KOPT-K1 (cell line): Measurements from ENCODE around the gene VWA8.

Experiments used
- H3K27ac ChIP-seq: fragments of 200-600 bp; sonication (generic); 2 replicates; pipeline ENCODE4 v1.5.1; 2016; ENCODE audit warnings: antibody characterized with exemption, mild to moderate bottlenecking, low read depth, low read length; ENCODE audit not compliant: poor library complexity, severe bottlenecking
- H3K36me3 ChIP-seq: fragments of 200-600 bp; sonication (generic); 2 replicates; pipeline ENCODE4 v1.5.1; 2017; ENCODE audit warnings: antibody characterized with exemption, mild to moderate bottlenecking, low read length, moderate library complexity; ENCODE audit not compliant: insufficient read depth
- H3K9me3 ChIP-seq: fragments of 200-600 bp; sonication (generic); 2 replicates; pipeline ENCODE4 v1.5.1; 2017; ENCODE audit warnings: antibody characterized with exemption, low read length, mild to moderate bottlenecking; ENCODE audit not compliant: insufficient read depth, poor library complexity, severe bottlenecking

VWA8 gene

GRCh38 chr13:41608839-41609177 is 352.1 kb downstream of the VWA8 start:
- H3K27ac ChIP-seq: no peak overlapping the region

GRCh38 chr13:41608111-41608838 is 352.6 kb downstream of the VWA8 start:
- Histone ChIP-seq H3K9me3 (no peaks in the 10 kb centered on the region), H3K27ac (no peak overlapping the region), H3K36me3 (peaks cover 47% of the 10 kb centered on the region)

More at GRCh38 chr13:41608839-41609177, 352.1 kb downstream of the VWA8 start:
- H3K9me3 ChIP-seq: no peaks in the 10 kb centered on the region
- peaks cover 49% of the 10 kb centered on the region for H3K36me3 ChIP-seq

- H3K36me3 ChIP-seq: peaks cover 49% of the 10 kb centered on the region
- no peaks in the 10 kb centered on the region for H3K9me3 ChIP-seq
- no peak overlapping the region for H3K27ac ChIP-seq
Measured at GRCh38 chr13:41606646-41607045, 354.3 kb downstream of the VWA8 start.

- H3K27ac ChIP-seq: no peak overlapping the region
Measured at GRCh38 chr13:41605319-41606285, 355.3 kb downstream of the VWA8 start.

GRCh38 chr13:41603917-41604316 is 357.0 kb downstream of the VWA8 start:
- Histone ChIP-seq H3K36me3 (peaks cover 29% of the 10 kb centered on the region), H3K27ac (no peak overlapping the region), H3K9me3 (no peaks in the 10 kb centered on the region)

More at GRCh38 chr13:41605319-41606285, 355.3 kb downstream of the VWA8 start:
- H3K9me3 ChIP-seq: no peaks in the 10 kb centered on the region
- peaks cover 40% of the 10 kb centered on the region for H3K36me3 ChIP-seq

GRCh38 chr13:41601718-41602445 is 359.0 kb downstream of the VWA8 start:
- Histone ChIP-seq H3K27ac (no peak overlapping the region), H3K36me3 (peaks cover 13% of the 10 kb centered on the region)

GRCh38 chr13:41599619-41600018 is 361.3 kb downstream of the VWA8 start:
- Histone ChIP-seq H3K9me3 (no peaks in the 10 kb centered on the region), H3K27ac (no peak overlapping the region), H3K36me3 (peaks cover 7% of the 10 kb centered on the region; the same call in 1 of the 2 replicates)

More at GRCh38 chr13:41601718-41602445, 359.0 kb downstream of the VWA8 start:
- H3K9me3 ChIP-seq: no peaks in the 10 kb centered on the region

- Histone ChIP-seq H3K27ac (no peak overlapping the region), H3K36me3 (0 out of 2 replicates have a peak, but pooled peaks cover 4% of the 10 kb centered on the region), H3K9me3 (no peaks in the 10 kb centered on the region)
Measured at GRCh38 chr13:41597348-41598041, 363.4 kb downstream of the VWA8 start.

- H3K27ac ChIP-seq: no peak overlapping the region
- H3K9me3 ChIP-seq: no peaks in the 10 kb centered on the region
- no peaks in the 10 kb centered on the region for H3K36me3 ChIP-seq
Measured at GRCh38 chr13:41596190-41596589, 364.7 kb downstream of the VWA8 start.

GRCh38 chr13:41595298-41595697 is 365.6 kb downstream of the VWA8 start:
- H3K36me3 ChIP-seq: peaks cover 3% of the 10 kb centered on the region; the same call in 1 of the 2 replicates
- H3K27ac ChIP-seq: no peak overlapping the region
- H3K9me3 ChIP-seq: no peaks in the 10 kb centered on the region

- Histone ChIP-seq H3K36me3 (peaks cover 19% of the 10 kb centered on the region; the same call in 1 of the 2 replicates), H3K27ac (no peak overlapping the region), H3K9me3 (no peaks in the 10 kb centered on the region)
Measured at GRCh38 chr13:41590643-41591042, 370.3 kb downstream of the VWA8 start.

- peaks cover 19% of the 10 kb centered on the region for H3K36me3 ChIP-seq
- no peaks in the 10 kb centered on the region for H3K9me3 ChIP-seq
- H3K27ac ChIP-seq: no peak overlapping the region
Measured at GRCh38 chr13:41590122-41590521, 370.8 kb downstream of the VWA8 start.

GRCh38 chr13:41589434-41589833 is 371.5 kb downstream of the VWA8 start:
- no peak overlapping the region for H3K27ac ChIP-seq
- no peaks in the 10 kb centered on the region for H3K9me3 ChIP-seq
- peaks cover 24% of the 10 kb centered on the region for H3K36me3 ChIP-seq

GRCh38 chr13:41588899-41589298 is 372.0 kb downstream of the VWA8 start:
- Histone ChIP-seq H3K9me3 (no peaks in the 10 kb centered on the region), H3K36me3 (peaks cover 27% of the 10 kb centered on the region), H3K27ac (no peak overlapping the region)
